Keratinocyte (primary cell): Measurements from ENCODE around the gene PTGES.

ENCODE experiments used
- EZH2 ChIP-seq: IDR thresholded peaks from one replicate; pipeline ENCODE4 v1.6.1; 2012; ENCODE audit warnings: inconsistent platforms, mild to moderate bottlenecking, low read length, moderate library complexity
- TF ChIP-seq, protein P1 (sequence below), 3 experiments: IDR thresholded peaks in 1 of 3; conservative IDR thresholded peaks in 1 of 3; optimal IDR thresholded peaks in 1 of 3; 2 replicates in 2 of 3; 3 replicates in 1 of 3; pipeline versions ENCODE3 to v1.5.1; 2011; ENCODE audit warnings: low read length in 3 of 3, mild to moderate bottlenecking in 3 of 3, moderate library complexity in 2 of 3, control low read depth in 1 of 3, inconsistent platforms in 1 of 3; ENCODE audit not compliant: insufficient read depth in 2 of 3; ENCODE audit errors: extremely low read depth in 1 of 3

DNA sequence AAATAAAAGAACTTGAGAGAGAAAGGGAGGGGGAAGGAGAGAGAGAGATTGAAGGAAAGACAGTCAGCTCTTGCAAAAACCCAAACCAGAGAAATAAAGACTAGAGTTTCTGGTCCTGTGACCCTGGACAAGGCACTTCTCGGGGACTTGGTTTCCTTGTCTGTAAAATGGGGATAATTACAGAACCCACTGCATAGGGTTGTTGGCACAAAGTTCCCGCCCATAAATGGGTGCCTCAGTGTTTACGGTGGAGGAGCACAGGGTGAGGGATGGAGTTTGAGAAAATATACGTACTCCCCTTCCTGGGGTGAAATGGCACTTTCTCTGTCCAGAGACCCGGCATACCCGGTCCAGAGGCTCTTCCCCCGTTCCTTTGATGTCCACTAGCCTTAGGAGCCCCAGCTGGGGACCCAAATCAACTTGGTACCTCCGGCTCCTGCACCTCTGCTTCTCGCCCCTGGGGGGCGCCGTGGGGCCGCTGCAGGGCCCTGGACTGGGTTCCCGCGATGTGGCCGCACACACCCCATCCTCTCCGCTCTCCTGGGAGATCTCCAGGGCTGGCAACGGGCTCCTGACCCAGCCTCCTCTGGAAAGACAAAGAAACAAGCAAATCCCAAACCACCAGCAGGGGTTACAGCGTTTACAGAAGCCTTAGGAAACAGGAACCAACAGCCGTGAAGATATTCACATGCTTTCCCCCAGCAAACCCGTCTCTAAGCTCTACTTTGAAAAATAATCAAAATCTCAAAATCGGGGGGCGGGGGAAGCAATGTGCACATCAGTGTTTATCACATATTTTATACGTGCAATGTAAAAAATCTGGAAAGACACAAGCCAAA, 26.3 kb downstream of the PTGES start:
- TF ChIP-seq, protein P1, sequence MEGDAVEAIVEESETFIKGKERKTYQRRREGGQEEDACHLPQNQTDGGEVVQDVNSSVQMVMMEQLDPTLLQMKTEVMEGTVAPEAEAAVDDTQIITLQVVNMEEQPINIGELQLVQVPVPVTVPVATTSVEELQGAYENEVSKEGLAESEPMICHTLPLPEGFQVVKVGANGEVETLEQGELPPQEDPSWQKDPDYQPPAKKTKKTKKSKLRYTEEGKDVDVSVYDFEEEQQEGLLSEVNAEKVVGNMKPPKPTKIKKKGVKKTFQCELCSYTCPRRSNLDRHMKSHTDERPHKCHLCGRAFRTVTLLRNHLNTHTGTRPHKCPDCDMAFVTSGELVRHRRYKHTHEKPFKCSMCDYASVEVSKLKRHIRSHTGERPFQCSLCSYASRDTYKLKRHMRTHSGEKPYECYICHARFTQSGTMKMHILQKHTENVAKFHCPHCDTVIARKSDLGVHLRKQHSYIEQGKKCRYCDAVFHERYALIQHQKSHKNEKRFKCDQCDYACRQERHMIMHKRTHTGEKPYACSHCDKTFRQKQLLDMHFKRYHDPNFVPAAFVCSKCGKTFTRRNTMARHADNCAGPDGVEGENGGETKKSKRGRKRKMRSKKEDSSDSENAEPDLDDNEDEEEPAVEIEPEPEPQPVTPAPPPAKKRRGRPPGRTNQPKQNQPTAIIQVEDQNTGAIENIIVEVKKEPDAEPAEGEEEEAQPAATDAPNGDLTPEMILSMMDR (optimal IDR thresholded peaks at IDR 0.05 in 1 of 3, IDR thresholded peaks at IDR 0.05 in 1 of 3, conservative IDR thresholded peaks at IDR 0.05 in 1 of 3; ENCODE audit: extremely low read depth in 1 of 3, insufficient read depth in 2 of 3, low read length in 3 of 3) = peak; percentile 77 to 99 (median 88)
- TF ChIP-seq EZH2 = no peak
